Sciatic nerve (tissue), 2 donors: Measurements from ENCODE around the gene DNAH3. TPM values are rescaled to one million over a fixed set of nuclear protein-coding genes. Genes with fewer than 3 reads are reported as not detected.
"Not testable (repeated sequence)": the region's sequence is repeated elsewhere in the genome, so short reads cannot be mapped to it uniquely, and the experiment has no call there.

Source experiments
- ATAC-seq: fragments of 200-7000 bp; cut with Tn5 transposase; one replicate; pipeline ENCODE4 v1.9.1; 2020; ENCODE audit warnings: mild to moderate bottlenecking, moderate library complexity
- DNase-seq: peaks from one replicate; pipeline ENCODE4 v3.0.0-alpha.2; 2020; ENCODE audit warnings: low spot score
- intact Hi-C: fragments of 100-400 bp; cut with DNase I; formaldehyde crosslinking; loops from one replicate; pipeline ENCODE4 v1.14.2; 2022
- total RNA-seq: library from RNA; stranded (reverse); fragmentation: NEBNext Ultra II Directional; extraction: Animal tissue kit (Norgen Biotek cat#: 25700); gene quantifications from one replicate; pipeline ENCODE4 v1.2.1, GENCODE V29; 2021
- donor health status: DM: no; HTN: no; CAD: no.
- donor health status: DM: no; HTN: no; CAD: no.

Gene DNAH3
- total RNA-seq, 1 donor from 2014 or later, result 0.36 TPM

DNA sequence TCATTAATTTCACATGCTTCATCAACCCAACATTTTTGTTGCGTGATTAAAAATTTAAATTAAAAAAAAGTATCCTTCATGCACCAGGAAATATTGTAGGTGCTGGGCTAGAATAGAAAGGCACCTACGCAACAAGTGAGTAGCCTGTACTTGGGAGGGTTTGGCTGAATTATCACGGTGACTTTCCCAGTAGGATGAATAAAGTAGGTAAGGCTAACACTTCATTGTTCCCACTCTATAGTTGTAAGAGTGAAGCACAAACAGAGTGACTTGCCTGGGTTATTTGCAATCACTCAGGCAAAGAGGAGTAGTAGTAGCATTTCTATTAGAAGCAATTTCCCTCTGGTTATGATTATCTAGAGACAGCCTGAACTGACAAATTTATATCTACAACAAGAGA is 62.5 kb downstream of the DNAH3 start:
- DNase-seq, result no peak
- intact Hi-C loops, result loop anchor here (5.0 kb wide), 1 partner anchor 241 kb away; no protein-coding TSS in a partner anchor
- no peak for ATAC-seq

DNA sequence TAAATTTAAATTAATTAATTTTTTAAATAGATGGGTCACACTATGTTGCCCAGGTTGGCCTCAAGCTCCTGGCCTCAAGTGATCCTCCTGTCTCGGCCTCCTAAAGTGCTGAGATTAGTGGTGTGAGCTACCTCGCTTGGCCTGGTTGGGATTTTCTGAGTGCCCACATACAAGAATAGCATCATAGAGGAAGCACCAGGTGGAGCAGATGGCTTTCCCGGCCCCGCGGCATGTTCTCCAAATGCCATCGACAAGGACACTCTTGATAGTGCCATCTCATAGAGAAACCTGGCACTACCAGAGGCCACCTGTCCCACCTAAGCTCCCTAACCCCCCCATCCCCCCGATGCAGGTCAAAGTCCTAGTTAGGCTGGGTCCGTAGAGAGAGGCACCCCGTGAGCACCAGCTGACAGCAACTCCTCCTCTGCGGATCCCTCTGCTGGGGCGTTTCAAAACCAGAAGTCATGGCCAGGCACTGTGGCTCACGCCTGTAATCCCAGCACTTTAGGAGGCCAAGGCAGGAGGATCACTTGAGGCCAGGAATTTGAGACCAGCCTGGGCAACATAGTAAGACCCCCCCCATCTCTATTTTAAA is 65.9 kb downstream of the DNAH3 start:
- intact Hi-C loops, result loop anchor here (5.0 kb wide), 1 partner anchor 237 kb away; no protein-coding TSS in a partner anchor
- ATAC-seq (no peak), DNase-seq (no peak)

DNA sequence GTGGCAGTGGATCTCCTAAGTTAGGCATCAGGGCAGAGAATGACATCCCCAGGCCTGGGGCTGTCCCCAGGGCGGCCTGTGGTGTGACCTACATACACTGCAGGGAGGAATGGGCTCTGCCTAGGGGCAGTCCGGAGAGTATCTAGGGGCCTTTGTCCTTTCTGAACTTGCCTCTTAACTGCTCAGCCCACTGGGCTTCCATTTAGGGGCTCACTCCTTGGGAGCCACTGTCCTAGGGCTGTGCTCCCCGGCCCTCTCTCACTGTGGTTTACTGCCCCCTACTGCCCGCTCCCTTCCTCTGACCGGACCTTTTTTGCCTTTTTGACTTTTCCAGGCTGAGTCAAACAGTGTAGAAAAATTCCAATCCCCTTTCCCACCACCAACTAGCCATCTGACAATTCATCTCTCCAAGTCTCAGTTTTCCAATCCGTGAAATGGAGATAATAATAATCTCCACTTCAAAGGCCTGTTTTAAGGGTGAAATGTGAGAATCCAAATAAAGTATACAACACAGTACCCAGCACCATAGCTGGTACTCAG is 66.8 kb downstream of the DNAH3 start:
- DNase-seq (peak; percentile 83), ATAC-seq (peak; percentile 96)
- intact Hi-C loops, result no loop called here

DNA sequence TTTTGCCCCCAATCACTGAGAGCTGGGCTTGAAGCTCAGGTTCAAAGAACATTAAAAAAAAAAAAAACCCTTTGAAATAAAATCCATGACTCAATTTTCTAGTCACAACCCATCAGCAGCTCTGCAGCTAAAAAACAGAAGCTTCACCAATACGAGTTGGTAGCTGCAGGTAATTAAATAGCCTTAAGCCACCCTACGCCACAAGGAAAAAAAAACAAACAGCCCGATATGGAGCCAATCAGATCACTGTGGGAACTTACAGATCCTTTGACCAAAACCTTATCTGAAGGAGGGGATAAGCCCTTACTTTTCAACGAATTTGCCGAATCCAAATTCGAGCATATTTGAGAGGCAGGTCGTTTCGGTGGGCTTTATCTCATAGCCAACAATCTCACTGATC is 69.3 kb downstream of the DNAH3 start:
- ATAC-seq, result no peak
- intact Hi-C loops, result no loop called here

DNA sequence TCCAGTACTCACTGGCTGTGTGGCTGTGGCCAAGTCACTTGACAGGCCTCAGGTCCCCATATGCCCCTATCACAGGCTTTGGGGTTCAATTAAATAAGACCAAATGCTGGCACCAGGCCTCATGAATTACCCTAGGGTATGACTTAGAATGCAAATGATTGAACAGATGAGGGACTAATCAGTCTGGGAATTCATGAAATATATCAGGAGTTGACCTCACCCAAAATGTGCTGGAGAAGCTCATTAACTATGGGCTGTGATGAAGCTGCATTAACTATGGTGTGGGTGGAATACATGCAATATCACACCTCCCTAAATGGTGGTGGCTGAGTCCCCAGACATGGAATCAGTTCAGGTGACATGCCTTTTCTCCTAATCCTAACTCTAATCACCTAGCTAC is 72.1 kb downstream of the DNAH3 start:
- no peak for ATAC-seq
- DNase-seq, result no peak
- intact Hi-C loops, result no loop called here

More for the DNA sequence above, 69.3 kb downstream of the DNAH3 start:
- no peak for DNase-seq

DNA sequence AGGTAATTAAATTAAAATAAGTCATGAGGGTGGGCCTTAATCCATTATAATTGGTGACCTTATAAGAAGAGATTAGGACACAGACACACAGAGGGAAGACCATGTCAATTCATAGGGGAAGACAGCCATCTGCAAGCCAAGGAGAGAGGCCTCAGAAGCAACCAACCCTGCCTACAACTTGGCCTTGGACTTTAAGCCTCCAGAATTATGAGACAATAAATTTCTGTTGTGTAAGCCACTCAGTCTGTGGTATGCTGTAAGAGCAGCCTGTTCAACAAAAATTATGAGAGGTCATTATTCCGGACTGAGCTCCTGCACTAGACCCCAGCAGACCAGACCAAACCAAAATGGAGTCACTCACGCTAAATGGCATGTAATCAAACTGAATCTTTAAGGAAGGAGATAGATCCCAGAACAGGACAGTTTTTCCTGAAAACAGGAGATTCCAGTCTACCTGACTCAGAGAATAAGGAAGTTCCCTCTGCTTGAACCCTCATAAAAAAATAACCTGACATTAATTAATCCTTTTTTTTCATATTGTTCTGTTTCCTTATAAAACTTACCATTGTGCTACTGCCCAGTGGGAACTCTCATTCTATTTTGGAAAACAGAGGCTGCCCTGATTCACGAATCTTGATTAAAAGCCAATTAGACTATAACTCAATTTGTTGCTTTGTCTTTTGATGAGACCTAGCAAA is 74.3 kb downstream of the DNAH3 start:
- ATAC-seq (no peak), DNase-seq (no peak)
- intact Hi-C loops, result no loop called here

DNA sequence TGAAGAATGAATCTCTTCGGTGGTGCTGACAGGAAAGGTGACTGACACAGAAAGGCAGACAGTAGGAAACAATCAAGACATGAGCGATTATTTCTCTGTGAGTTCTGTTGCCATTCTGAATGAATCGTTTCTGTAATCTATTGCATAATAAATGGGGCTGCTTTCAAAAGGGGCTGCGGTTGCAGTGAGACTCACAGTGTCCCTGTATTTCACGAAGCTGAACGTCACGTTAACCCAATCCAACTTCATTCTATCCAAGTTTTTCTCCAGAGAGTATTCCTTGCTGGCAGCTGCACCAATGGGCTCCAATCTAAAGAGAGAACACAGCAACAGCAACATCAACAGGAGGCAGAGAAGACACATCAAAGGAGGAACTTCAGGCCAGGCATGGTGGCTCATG is 75.4 kb downstream of the DNAH3 start:
- ATAC-seq (no peak), DNase-seq (no peak)
- intact Hi-C loops, result no loop called here

DNA sequence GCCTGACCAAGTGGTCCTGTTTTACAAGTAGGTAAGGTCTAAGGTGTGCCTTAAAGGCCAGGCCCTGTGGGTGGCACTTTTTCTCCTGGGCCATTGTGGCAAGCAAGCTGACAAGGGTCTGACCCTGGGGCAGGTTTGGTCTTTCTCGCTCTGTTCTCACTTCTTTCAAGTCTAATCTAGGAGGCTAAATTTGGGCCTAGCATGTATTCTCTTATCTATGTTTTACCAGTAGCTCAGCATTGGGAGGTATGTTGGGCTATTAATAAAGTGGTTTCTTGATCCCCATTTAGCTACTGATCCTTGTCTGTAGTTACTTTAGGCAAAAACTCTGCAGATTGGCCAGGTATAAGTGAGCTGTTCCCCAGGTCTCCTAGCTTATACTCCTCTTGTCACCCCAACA is 77.7 kb downstream of the DNAH3 start:
- intact Hi-C loops, result no loop called here
- no peak for DNase-seq
- no peak for ATAC-seq

DNA sequence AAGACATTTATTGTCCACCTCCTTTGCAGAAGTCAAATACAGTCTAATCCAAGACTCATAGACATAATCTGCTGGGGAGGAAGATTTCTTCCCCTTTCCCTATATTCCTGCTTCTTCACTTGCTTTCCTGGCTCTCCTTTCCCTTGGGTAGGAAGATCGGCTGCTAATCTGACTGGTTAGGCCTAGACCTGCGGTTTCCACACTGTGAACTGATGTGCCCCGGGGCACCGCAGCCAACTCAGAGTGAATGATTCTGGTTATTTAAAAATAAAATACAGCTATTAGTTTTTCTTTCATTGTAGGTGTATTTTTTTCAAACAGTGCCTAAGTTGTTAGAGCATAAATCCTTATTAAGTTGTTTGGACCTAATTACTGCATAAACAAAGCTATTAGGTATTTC is 78.9 kb downstream of the DNAH3 start:
- no peak for ATAC-seq
- DNase-seq, result no peak
- intact Hi-C loops, result no loop called here

DNA sequence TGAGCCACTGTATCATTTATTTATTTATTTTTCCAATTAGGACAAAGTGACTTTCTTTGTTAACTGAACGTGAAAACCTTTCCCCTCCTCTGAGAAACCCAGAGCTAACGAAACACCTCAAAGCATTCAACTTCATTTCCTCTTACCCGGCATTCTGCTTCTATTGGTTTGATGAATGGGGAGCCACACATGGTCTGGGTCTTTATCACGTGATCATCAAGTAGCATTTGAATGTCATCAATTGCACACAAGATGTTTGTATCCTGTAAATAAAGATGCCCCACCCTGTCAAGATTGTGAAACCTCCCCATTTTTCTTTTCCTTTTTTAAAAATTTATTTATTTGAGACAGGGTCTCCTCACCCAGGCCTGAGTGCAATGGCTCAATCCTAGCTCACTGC is 80.1 kb downstream of the DNAH3 start:
- ATAC-seq (no peak), DNase-seq (no peak)
- intact Hi-C loops, result no loop called here

DNA sequence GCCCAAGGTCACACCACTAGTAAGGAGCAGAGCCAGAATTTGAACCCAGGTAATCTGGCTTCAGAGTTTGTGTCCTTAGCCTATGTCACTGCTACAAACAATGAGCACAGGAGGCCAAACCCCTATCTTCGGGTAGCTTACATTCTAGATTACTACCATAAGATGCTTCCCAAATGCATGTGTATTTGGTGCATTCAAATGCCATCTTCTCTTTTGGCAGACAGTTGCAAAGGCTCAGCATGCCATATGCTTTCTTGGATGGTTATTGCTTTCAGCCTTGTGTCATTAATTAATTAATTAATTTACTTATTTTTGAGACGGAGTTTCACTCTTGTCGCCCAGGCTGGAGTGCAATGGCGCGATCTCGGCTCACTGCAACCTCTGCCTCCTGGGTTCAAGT is 80.7 kb downstream of the DNAH3 start:
- intact Hi-C loops, result no loop called here
- DNase-seq (no peak), ATAC-seq (no peak)

DNA sequence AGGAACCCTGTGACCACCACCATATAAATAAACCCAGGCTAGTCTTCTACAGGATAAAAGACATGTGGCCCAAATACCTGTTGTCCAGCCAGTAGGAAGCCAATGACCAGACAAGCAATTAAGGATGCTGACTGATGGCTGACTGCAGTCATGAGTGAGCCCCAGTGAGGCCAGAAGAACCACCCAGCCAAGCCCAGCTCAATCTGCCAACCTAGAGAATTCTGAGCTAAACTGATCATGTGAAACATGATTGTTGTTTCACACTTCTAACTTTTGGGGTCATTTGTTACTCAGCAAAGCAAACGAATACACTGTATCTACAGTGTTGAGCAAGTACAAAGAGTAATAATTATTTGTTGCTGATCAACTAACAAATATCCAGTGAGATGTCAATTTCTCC is 86.4 kb downstream of the DNAH3 start:
- intact Hi-C loops, result no loop called here
- ATAC-seq (no peak), DNase-seq (no peak)

DNA sequence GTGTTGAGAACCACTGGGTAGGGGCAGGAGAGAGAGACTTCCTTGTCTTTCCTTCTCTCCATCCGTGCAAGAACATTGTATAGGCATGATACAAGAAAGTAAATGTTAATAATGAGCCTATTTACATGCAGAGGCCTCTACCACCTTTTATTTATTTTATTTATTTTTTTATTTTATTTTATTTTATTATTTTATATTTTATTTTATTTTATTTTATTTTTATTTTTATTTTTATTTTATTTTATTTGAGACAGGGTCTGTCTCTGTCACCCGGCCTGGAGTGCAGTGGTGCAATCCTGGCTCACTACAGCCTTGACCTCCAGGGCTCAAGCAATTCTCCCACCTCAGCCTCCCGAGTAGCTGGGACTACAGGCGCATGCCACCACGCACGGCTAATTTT is 87.3 kb downstream of the DNAH3 start:
- ATAC-seq, DNase-seq, intact Hi-C loops: not testable (repeated sequence)

DNA sequence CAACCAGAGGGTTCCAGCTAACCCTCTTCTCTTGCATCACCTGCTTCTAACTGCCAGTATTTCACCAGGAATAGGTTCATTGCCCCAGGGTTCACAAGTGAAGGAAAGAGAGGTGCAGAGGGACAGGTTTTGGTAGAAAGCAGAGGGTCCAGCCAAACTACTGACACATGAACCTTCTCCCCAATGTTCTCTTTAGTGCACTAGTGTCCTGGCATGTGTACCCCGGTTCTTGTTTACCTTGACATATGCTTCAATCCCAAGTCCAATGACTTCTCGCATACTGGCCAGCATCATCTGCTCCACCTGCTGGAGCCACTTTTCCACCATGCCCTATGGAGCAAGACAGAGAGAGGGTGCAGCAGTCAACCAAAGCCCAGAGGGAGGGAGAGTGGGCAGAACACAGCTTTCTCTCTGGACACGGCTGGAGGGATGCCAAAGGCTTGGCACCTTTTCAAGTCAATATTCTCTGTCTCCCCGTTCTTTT is 90.6 kb downstream of the DNAH3 start:
- no peak for DNase-seq
- no peak for ATAC-seq
- intact Hi-C loops, result no loop called here

DNA sequence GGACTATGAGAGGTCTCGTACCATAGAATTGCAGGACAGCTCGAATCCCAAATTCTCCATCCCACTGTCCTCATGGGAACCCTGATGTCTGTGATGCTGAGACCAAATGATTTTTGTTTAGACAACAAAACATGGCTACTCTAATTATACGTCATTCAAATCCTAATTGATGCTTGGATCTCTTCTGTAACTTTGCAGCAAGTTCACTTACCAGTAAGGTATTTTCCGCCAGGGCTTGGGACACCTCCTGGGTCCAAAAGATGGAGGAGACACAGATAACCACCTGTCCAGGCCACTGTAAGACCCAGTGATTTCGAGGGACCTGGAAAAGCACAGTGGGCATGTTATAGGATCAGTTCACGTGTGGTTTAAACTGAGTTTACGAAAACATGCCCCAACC is 92.8 kb downstream of the DNAH3 start:
- intact Hi-C loops, result no loop called here
- no peak for DNase-seq

DNA sequence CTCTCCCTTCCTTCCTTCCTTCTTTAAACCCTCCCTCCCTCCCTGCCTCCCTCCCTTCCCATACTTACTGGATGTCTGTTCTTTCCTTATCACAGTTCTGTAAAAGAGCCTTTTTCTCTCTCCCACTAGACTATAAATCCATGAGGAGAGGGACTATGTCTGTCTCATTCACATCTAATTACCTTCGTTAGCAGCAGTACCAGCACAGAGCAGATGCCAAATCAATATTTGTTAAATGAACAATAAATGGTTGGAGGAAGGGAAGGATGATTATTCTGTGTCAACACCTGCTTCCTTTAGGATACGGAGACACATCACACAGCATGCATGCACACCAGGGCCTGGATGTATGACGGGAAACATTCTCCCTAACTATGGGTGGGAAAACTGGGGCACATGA is 94.2 kb downstream of the DNAH3 start:
- ATAC-seq (no peak), DNase-seq (no peak)
- intact Hi-C loops, result no loop called here

More for the DNA sequence above, 92.8 kb downstream of the DNAH3 start:
- no peak for ATAC-seq

DNA sequence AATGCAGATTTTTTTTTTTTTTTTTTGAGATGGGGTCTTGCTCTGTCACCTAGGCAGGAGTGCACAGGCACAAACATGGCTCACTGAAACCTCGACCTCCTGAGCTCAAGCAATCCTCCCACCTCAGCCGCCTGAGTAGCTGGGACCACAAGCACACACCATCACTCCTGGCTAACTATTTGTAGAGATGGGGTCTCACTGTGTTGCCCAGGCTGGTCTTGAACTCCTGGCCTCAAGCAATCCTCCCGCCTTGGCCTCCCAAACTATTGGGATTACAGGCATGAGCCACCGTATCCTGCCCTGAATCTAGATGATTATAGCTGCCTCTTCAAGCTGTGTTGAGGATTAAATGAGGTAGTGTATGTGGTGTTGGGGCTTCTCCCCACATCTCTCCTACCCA is 94.9 kb downstream of the DNAH3 start:
- intact Hi-C loops, DNase-seq, ATAC-seq: not testable (repeated sequence)

DNA sequence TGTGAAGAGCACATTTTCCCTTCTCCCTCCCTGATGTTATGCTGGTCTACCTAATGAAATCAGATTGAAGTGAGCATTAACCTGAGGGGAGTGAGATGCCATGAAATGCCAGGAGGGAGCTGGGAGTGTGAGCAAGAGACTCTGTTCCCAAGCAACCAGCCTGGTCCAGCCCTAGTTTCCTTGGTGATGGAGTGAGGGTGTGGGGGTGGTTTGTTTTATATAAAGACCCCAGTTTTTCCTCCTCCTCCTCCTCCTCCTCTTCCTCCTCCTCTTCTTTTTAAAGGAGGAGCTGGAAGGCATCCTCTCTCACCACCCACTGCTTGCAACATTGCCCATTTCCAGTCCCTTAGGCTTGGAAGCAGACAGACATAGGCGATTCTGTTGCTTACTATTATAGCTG is 97.1 kb downstream of the DNAH3 start:
- ATAC-seq (no peak), DNase-seq (no peak)
- intact Hi-C loops, result no loop called here

DNA sequence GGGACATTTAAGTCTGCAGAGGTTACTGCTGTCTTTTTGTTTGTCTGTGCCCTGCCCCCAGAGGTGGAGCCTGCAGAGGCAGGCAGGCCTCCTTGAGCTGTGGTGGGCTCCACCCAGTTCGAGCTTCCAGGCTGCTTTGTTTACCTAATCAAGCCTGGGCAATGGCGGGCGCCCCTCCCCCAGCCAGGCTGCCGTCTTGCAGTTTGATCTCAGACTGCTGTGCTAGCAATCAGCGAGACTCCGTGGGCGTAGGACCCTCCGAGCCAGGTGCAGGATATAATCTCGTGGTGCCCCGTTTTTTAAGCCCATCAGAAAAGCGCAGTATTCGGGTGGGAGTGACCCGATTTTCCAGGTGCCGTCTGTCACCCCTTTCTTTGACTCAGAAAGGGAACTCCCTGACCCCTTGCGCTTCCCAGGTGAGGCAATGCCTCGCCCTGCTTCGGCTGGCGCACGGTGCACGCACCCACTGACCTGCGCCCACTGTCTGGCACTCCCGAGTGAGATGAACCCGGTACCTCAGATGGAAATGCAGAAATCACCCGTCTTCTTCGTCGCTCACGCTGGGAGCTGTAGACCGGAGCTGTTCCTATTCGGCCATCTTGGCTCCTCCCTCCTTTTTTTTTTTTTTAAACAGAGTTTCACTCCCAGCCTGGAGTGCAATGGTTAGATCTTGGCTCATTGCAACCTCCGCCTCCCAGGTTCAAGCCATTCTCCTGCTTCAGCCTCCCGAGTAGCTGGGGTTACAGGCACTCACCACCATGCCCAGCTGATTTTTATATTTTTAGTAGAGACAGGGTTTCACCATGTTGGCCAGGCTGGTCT is 102.3 kb downstream of the DNAH3 start:
- intact Hi-C loops, ATAC-seq, DNase-seq: not testable (repeated sequence)

DNA sequence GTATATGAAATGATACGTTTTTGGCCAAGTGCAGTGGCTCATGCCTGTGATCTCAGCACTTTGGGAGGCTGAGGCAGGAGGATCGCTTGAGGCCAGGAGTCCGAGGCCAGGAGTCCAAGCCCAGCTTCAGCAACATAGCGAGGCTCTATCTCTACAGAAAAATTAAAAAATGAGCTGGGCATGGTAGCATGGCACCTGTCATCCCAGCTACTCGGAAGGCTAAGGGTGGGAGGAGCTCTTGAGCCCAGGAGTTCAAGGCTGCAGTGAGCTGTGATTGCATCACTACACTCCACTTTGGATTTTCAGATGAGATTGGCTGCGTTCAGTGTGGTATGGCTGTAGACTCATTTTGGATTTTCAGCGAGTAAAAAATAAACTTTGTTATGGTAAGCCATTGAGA is 112.4 kb downstream of the DNAH3 start:
- ATAC-seq (no peak), DNase-seq (no peak)
- intact Hi-C loops, result no loop called here
